Right cardiac atrium (tissue), 5 donors: ENCODE measurements around the gene NDUFS2. TPM values are rescaled to one million over a fixed set of nuclear protein-coding genes. Genes with fewer than 3 reads are reported as not detected.
A peak's percentile ranks its signal among the peaks of the same experiment; 100 is the strongest.

ENCODE experiments used
- ATAC-seq, 2 donors: fragments of 200-7000 bp; cut with Tn5 transposase; one replicate each; pipeline versions ENCODE4 v1.8.0 to v1.9.1; 2020; ENCODE audit warnings: moderate library complexity in 2 of 2, mild to moderate bottlenecking in 1 of 2
- DNase-seq, 3 donors: peaks; one replicate each; pipeline ENCODE4 v3.0.0-alpha.2; 2020
- H3K27ac ChIP-seq: one replicate; pipeline ENCODE4 v1.5.1; 2013; ENCODE audit warnings: mild to moderate bottlenecking, low read length, control low read depth, moderate library complexity
- H3K27me3 ChIP-seq: one replicate; pipeline ENCODE4 v1.6.1; 2013; ENCODE audit not compliant: control insufficient read depth, insufficient read depth
- H3K4me1 ChIP-seq: one replicate; pipeline ENCODE4 v1.6.1; 2013; ENCODE audit warnings: low read length; ENCODE audit not compliant: control insufficient read depth, insufficient read depth
- H3K4me3 ChIP-seq: one replicate; pipeline ENCODE4 v1.5.1; 2013; ENCODE audit warnings: low read length, control low read depth
- H3K9me3 ChIP-seq: one replicate; pipeline ENCODE4 v1.6.1; 2013; ENCODE audit warnings: low read length; ENCODE audit not compliant: control insufficient read depth
- WGBS: extraction: QIAGEN DNeasy Blood & Tissue Kit; methylation state at CpG from one replicate; pipeline ENCODE4 v1.1.7; 2013; 5-methylcytosine and 5-hydroxymethylcytosine counted together
- intact Hi-C, 4 donors: fragments of 100-400 bp; cut with DNase I; formaldehyde crosslinking; loops; one replicate each; pipeline versions ENCODE4 v1.11.0 to v1.14.0; 2022 to 2023
- long read RNA-seq, 4 donors: library from polyadenylated mRNA; unstranded; transcript quantifications; one replicate each; pipeline ENCODE4 v2.0.0, GENCODE V29; 2020 to 2021
- polyA plus RNA-seq: library from polyadenylated mRNA; stranded (reverse); fragments of 200-250 nt; gene quantifications from one replicate; pipeline ENCODE4 v1.2.3, GENCODE V29; 2013
- total RNA-seq, 4 donors: library from RNA; stranded (reverse); fragmentation: NEBNext Ultra II Directional; extraction: Animal tissue kit (Norgen Biotek cat#: 25700); gene quantifications; one replicate each; pipeline ENCODE4 v1.2.1, GENCODE V29; 2021
- donor health status: healthy with polysubstance abuse.
- donor health status: DM: no; HTN: yes; CAD: no.
- donor health status: DM: no; HTN: no; CAD: no.
- donor health status: DM: no; HTN: yes; CAD: no; lungs with severe emphysema.
- donor health status: DM: yes; HTN: yes; CAD: no.

Gene NDUFS2
- total RNA-seq (100 to 1,000 TPM; 162 to 229 (median 177) TPM), polyA plus RNA-seq (219 TPM)
- long read RNA-seq, donor 1, transcript NDUFS2-202 (13 exons, 2,064 nt), result major isoform, 6 of 668 reads
- long read RNA-seq, donor 1, partial matches to known transcripts, result 629 of 668 reads
- long read RNA-seq, donor 1, other reads (novel, unspliced or antisense), result 33 of 668 reads
- long read RNA-seq, donor 2, transcript NDUFS2-202 (13 exons, 2,064 nt), result major isoform, 8 of 192 reads
- long read RNA-seq, donor 2, partial matches to known transcripts, result 169 of 192 reads
- long read RNA-seq, donor 2, other reads (novel, unspliced or antisense), result 15 of 192 reads
- long read RNA-seq, donor 3, transcript NDUFS2-202 (13 exons, 2,064 nt), result major isoform, 8 of 1,232 reads
- long read RNA-seq, donor 3, partial matches to known transcripts, result 1,150 of 1,232 reads
- long read RNA-seq, donor 3, other reads (novel, unspliced or antisense), result 74 of 1,232 reads
- long read RNA-seq, donor 4, partial matches to known transcripts, result 203 of 218 reads
- long read RNA-seq, donor 4, other reads (novel, unspliced or antisense), result 12 of 218 reads

DNA sequence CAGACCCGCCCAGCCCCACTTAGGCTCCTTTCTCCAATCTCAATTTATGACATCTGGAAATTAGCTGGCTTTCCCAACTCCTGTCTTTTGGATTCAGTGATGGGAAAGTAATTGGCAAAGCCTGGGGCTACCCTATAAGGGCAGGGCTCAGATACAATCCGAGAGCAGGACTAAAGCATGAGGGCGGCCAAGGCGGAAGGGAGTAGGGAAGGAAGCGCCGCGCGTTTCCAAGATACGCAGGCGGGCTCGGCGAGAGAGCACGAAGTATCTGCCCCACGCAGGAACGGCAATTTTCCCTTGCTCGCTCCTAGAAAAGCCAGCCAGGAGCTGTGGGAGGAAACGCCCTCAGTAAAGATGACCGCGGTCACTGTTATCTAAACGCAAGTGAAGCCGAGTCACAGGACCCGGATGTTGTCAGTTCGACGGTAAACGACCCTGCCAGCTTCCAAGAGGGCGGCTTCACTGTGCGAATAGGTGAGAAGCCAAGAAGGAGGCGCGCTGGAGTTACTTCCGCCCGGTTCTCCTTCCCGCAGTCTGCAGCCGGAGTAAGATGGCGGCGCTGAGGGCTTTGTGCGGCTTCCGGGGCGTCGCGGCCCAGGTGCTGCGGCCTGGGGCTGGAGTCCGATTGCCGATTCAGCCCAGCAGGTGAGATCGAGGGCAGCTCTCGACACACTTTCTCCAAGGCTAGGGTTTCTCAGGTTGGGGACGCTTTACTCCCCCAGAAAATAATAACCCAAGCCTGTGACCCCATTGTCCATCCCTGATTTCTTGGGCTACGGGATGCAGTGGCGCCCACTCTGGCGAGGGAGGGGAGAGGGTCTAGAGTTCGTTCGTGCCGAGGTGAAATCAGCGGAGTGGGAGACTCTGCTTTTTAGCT, at the start of gene NDUFS2:
Gene NDUFS2 (plus strand): TSS at position 532 of the 877 bp plus-strand sequence. CDS start 19 bp downstream, at position 551.
- peak; percentile 76 to 90 for ATAC-seq
- under 1% methylated on average over 53 of the region's 53 CpGs for WGBS
- Histone ChIP-seq H3K4me3 (peak within 1 kb of the TSS; percentile 98), H3K4me1 (peaks cover 31% of the 10 kb centered on the region), H3K27ac (peak within 1 kb of the TSS; percentile 99), H3K27me3 (no peaks in the 10 kb centered on the region), H3K9me3 (no peaks in the 10 kb centered on the region)
- intact Hi-C loops, result no loop called here
- DNase-seq, result peak; percentile 98 to 99 (median 98)

GRCh38 chr1:161153176-161153575, 49.0 kb upstream of the NDUFS2 start:
- Histone ChIP-seq H3K4me3 (peak overlapping the region; percentile 93), H3K27ac (no peak overlapping the region), H3K4me1 (peaks cover 2% of the 10 kb centered on the region), H3K27me3 (no peaks in the 10 kb centered on the region), H3K9me3 (no peaks in the 10 kb centered on the region)
- no peak for ATAC-seq
- no peak for DNase-seq
- 21% methylated on average over 9 of the region's 9 CpGs for WGBS
- intact Hi-C loops, result no loop called here

GRCh38 chr1:161153682-161154337, 48.4 kb upstream of the NDUFS2 start, which contains the start of gene UFC1:
TSS of gene UFC1 (plus strand) at chr1:161153978. CDS start at chr1:161153998, 20 bp downstream.
- intact Hi-C loops, result no loop called here

GRCh38 chr1:161157867-161158266, 44.3 kb upstream of the NDUFS2 start:
- Histone ChIP-seq H3K4me3 (no peak overlapping the region), H3K27me3 (no peaks in the 10 kb centered on the region), H3K9me3 (no peaks in the 10 kb centered on the region), H3K27ac (no peak overlapping the region), H3K4me1 (peaks cover 4% of the 10 kb centered on the region)
- no peak for ATAC-seq
- intact Hi-C loops, result no loop called here
- no peak for DNase-seq
- 82% methylated on average over 1 of the region's 1 CpG for WGBS

More at GRCh38 chr1:161153682-161154337, 48.4 kb upstream of the NDUFS2 start, which contains the start of gene UFC1:
- no peaks in the 10 kb centered on the region for H3K27me3 ChIP-seq
- ATAC-seq (peak; percentile 91 to 93), DNase-seq (peak; percentile 80 to 91 (median 88))
- peak within 1 kb of the TSS; percentile 97 for H3K27ac ChIP-seq
- H3K4me3 ChIP-seq, result peak within 1 kb of the TSS; percentile 93
- H3K9me3 ChIP-seq, result no peaks in the 10 kb centered on the region
- H3K4me1 ChIP-seq, result peaks cover 2% of the 10 kb centered on the region
- under 1% methylated on average over 33 of the region's 33 CpGs for WGBS

DNA sequence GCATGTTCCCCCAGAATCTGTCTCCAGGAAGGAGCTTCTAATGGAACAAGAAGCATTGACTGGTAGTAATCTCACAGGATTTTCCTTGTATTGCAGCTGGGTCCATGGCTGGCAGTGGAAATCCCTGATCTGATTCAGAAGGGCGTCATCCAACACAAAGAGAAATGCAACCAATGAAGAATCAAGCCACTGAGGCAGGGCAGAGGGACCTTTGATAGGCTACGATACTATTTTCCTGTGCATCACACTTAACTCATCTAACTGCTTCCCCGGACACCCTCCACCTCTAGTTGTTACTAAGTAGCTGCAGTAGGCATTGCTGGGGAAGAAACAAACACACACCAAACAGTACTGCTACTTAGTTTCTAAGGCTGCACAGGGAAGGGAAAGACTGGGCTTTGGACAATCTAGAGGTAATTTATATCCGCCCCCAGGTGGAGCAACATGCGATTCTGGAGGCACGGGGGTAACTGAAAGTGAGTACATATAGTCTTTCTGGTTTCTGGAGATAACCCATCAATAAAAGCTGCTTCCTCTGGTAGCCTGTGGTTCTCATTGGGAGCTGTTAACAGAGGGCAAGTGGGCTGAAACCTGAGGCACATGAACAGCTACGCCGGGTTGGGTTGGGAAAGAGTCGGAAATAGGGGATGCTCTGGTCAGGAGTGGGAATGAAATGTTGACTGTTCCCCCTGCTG, 43.7 kb upstream of the NDUFS2 start:
- H3K27ac ChIP-seq, result peak overlapping the region; percentile 68
- H3K4me1 ChIP-seq, result peaks cover 4% of the 10 kb centered on the region
- DNase-seq (no peak), ATAC-seq (no peak)
- intact Hi-C loops, result no loop called here
- H3K4me3 ChIP-seq, result no peak overlapping the region
- H3K9me3 ChIP-seq, result no peaks in the 10 kb centered on the region
- WGBS, result 78% methylated on average over 9 of the region's 9 CpGs
- H3K27me3 ChIP-seq, result no peaks in the 10 kb centered on the region

GRCh38 chr1:161159087-161159912, 42.9 kb upstream of the NDUFS2 start, which contains the start of gene USP21:
TSS of gene USP21 (plus strand) at chr1:161159500. CDS start at chr1:161160641, 1,141 bp downstream.
- H3K4me1 ChIP-seq, result peaks cover 4% of the 10 kb centered on the region
- H3K27ac ChIP-seq, result peak within 1 kb of the TSS; percentile 75
- no peaks in the 10 kb centered on the region for H3K9me3 ChIP-seq
- peak; percentile 95 for ATAC-seq
- peak; percentile 94 to 98 (median 97) for DNase-seq
- H3K27me3 ChIP-seq, result no peaks in the 10 kb centered on the region
- peak within 1 kb of the TSS; percentile 92 for H3K4me3 ChIP-seq
- WGBS, result 1% methylated on average over 60 of the region's 60 CpGs
- intact Hi-C loops, result no loop called here

- WGBS, result 5% methylated on average over 11 of the region's 11 CpGs
- Histone ChIP-seq H3K27ac (peak overlapping the region; percentile 75), H3K4me1 (peaks cover 2% of the 10 kb centered on the region), H3K27me3 (no peaks in the 10 kb centered on the region), H3K4me3 (peak overlapping the region; percentile 92), H3K9me3 (no peaks in the 10 kb centered on the region)
- intact Hi-C loops, result no loop called here
- DNase-seq, result no peak
- no peak for ATAC-seq
Measured at GRCh38 chr1:161159913-161160243, 42.3 kb upstream of the NDUFS2 start.

- Histone ChIP-seq H3K9me3 (no peaks in the 10 kb centered on the region), H3K4me1 (peaks cover 3% of the 10 kb centered on the region), H3K27me3 (no peaks in the 10 kb centered on the region), H3K4me3 (no peak overlapping the region), H3K27ac (no peak overlapping the region)
- no peak for DNase-seq
- ATAC-seq, result no peak
- intact Hi-C loops, result no loop called here
- 93% methylated on average over 22 of the region's 22 CpGs for WGBS
Measured at GRCh38 chr1:161160671-161161145, 41.5 kb upstream of the NDUFS2 start.

DNA sequence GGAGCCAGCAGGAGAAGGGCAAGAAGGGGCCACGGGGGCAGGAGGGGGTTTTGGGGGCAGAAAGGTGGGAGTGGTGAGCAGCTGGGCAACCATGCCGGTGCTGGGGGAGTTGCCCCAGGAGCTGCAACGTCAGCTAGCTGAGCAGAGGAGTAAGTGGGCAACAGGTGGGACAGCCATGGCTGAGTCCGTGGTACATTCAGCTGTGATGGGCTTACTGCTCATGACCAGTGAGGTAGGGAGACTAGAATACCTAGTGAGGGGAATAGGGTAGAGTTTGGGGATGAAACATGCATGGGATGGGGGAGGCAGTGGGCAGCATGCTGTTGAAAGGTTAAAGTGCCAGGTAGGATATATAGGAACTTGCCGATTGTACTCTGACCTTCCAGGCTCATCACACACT, 40.5 kb upstream of the NDUFS2 start:
- H3K27ac ChIP-seq, result no peak overlapping the region
- intact Hi-C loops, result no loop called here
- no peak for DNase-seq
- H3K27me3 ChIP-seq, result no peaks in the 10 kb centered on the region
- H3K4me1 ChIP-seq, result peaks cover 3% of the 10 kb centered on the region
- H3K9me3 ChIP-seq, result no peaks in the 10 kb centered on the region
- no peak overlapping the region for H3K4me3 ChIP-seq
- 82% methylated on average over 5 of the region's 5 CpGs for WGBS
- ATAC-seq, result no peak
